ENCODE data around the gene MYO3B. TPM values are rescaled to one million over a fixed set of nuclear protein-coding genes. Genes with fewer than 3 reads are reported as not detected.
"Not testable (repeated sequence)": the region's sequence is repeated elsewhere in the genome, so short reads cannot be mapped to it uniquely, and the experiment has no call there.

MYO3B gene
- total RNA-seq, 1 donor from 2014 or later = 0.22 TPM

- no peak overlapping the region for H3K27ac Mint-ChIP-seq (ENCODE audit: unreplicated experiment)
- no peak for DNase-seq
- no peak for TF ChIP-seq CTCF (IDR thresholded peaks at IDR 0.05; ENCODE audit: partially characterized antibody, unreplicated experiment)
- no peaks in the 10 kb centered on the region for H3K9me3 Mint-ChIP-seq (ENCODE audit: unreplicated experiment)
- no peaks in the 10 kb centered on the region for H3K4me1 Mint-ChIP-seq (ENCODE audit: low read depth, unreplicated experiment)
- no peaks in the 10 kb centered on the region for H3K27me3 Mint-ChIP-seq (ENCODE audit: unreplicated experiment)
- H3K36me3 Mint-ChIP-seq (ENCODE audit: unreplicated experiment) = no peaks in the 10 kb centered on the region
- H3K4me3 Mint-ChIP-seq (ENCODE audit: unreplicated experiment) = no peak overlapping the region
Measured at GRCh38 chr2:170544817-170545216, 366.9 kb downstream of the MYO3B start.

- TF ChIP-seq CTCF (IDR thresholded peaks at IDR 0.05; ENCODE audit: partially characterized antibody, unreplicated experiment) = no peak
- no peak for DNase-seq
- H3K4me3 Mint-ChIP-seq (ENCODE audit: unreplicated experiment) = no peak overlapping the region
- no peaks in the 10 kb centered on the region for H3K27me3 Mint-ChIP-seq (ENCODE audit: unreplicated experiment)
- H3K27ac Mint-ChIP-seq (ENCODE audit: unreplicated experiment) = no peak overlapping the region
- peaks cover 2% of the 10 kb centered on the region for H3K9me3 Mint-ChIP-seq (ENCODE audit: unreplicated experiment)
- H3K36me3 Mint-ChIP-seq (ENCODE audit: unreplicated experiment) = peaks cover 9% of the 10 kb centered on the region
- H3K4me1 Mint-ChIP-seq (ENCODE audit: low read depth, unreplicated experiment) = no peaks in the 10 kb centered on the region
Measured at GRCh38 chr2:170548304-170548703, 370.4 kb downstream of the MYO3B start.

- no peaks in the 10 kb centered on the region for H3K27me3 Mint-ChIP-seq (ENCODE audit: unreplicated experiment)
- H3K36me3 Mint-ChIP-seq (ENCODE audit: unreplicated experiment) = peaks cover 17% of the 10 kb centered on the region
- H3K27ac Mint-ChIP-seq (ENCODE audit: unreplicated experiment) = no peak overlapping the region
- no peak overlapping the region for H3K4me3 Mint-ChIP-seq (ENCODE audit: unreplicated experiment)
- H3K9me3 Mint-ChIP-seq (ENCODE audit: unreplicated experiment) = peaks cover 2% of the 10 kb centered on the region
- no peak for DNase-seq
- H3K4me1 Mint-ChIP-seq (ENCODE audit: low read depth, unreplicated experiment) = no peaks in the 10 kb centered on the region
- TF ChIP-seq CTCF (IDR thresholded peaks at IDR 0.05; ENCODE audit: partially characterized antibody, unreplicated experiment) = no peak
Measured at GRCh38 chr2:170550501-170550900, 372.6 kb downstream of the MYO3B start.

GRCh38 chr2:170551899-170552298, 374.0 kb downstream of the MYO3B start:
- H3K9me3 Mint-ChIP-seq (ENCODE audit: unreplicated experiment); H3K27ac Mint-ChIP-seq (ENCODE audit: unreplicated experiment); H3K27me3 Mint-ChIP-seq (ENCODE audit: unreplicated experiment); H3K4me3 Mint-ChIP-seq (ENCODE audit: unreplicated experiment); DNase-seq; H3K4me1 Mint-ChIP-seq (ENCODE audit: low read depth, unreplicated experiment): not testable (repeated sequence)
- peaks cover 17% of the 10 kb centered on the region for H3K36me3 Mint-ChIP-seq (ENCODE audit: unreplicated experiment)

GRCh38 chr2:170553748-170554147, 375.8 kb downstream of the MYO3B start:
- TF ChIP-seq CTCF (IDR thresholded peaks at IDR 0.05; ENCODE audit: partially characterized antibody, unreplicated experiment) = no peak
- Mint-ChIP-seq H3K4me1 (ENCODE audit: low read depth, unreplicated experiment) (no peaks in the 10 kb centered on the region), H3K27me3 (ENCODE audit: unreplicated experiment) (no peaks in the 10 kb centered on the region), H3K36me3 (ENCODE audit: unreplicated experiment) (peaks cover 17% of the 10 kb centered on the region), H3K27ac (ENCODE audit: unreplicated experiment) (no peak overlapping the region), H3K9me3 (ENCODE audit: unreplicated experiment) (peaks cover 2% of the 10 kb centered on the region), H3K4me3 (ENCODE audit: unreplicated experiment) (no peak overlapping the region)
- no peak for DNase-seq
